HepG2 (cell line): ENCODE data around the gene GMPPA. TPM values are rescaled to one million over a fixed set of nuclear protein-coding genes. Genes with fewer than 3 reads are reported as not detected.

Experiments
- BCL6 ChIP-seq: IDR thresholded peaks from 2 replicates; pipeline ENCODE4 v1.6.1; 2016; ENCODE audit warnings: missing genetic modification reagents, missing compliant biosample characterization
- BHLHE40 ChIP-seq: IDR thresholded peaks from 2 replicates; pipeline ENCODE4 v1.6.1; 2011; ENCODE audit warnings: low read length, improper control_type of control experiment
- CCDC6 ChIP-seq: sonication (generic); formaldehyde crosslinking; IDR thresholded peaks from 2 replicates; pipeline ENCODE4 v1.8.1; 2022; ENCODE audit warnings: mild to moderate bottlenecking, missing genetic modification reagents, moderate library complexity
- EHMT2 ChIP-seq: fragments of 200-600 bp; sonication (generic); IDR thresholded peaks from 2 replicates; pipeline ENCODE4 v1.7.0; 2017; ENCODE audit warnings: antibody characterized with exemption, low read depth, low read length, borderline replicate concordance
- FOXK1 ChIP-seq: sonication (generic); formaldehyde crosslinking; IDR thresholded peaks from 2 replicates; pipeline ENCODE4 v1.4.0; 2020; ENCODE audit warnings: low read depth, missing genetic modification reagents, borderline replicate concordance
- GATAD2A ChIP-seq: IDR thresholded peaks from 2 replicates; pipeline ENCODE4 v1.6.1; 2016
- HMG20A ChIP-seq: IDR thresholded peaks from 2 replicates; pipeline ENCODE4 v1.6.1; 2016; ENCODE audit warnings: borderline replicate concordance
- HOXA5 ChIP-seq: sonication (generic); formaldehyde crosslinking; IDR thresholded peaks from 2 replicates; pipeline ENCODE4 v1.4.0; 2020; ENCODE audit warnings: missing genetic modification reagents
- IRF2 ChIP-seq: IDR thresholded peaks from 2 replicates; pipeline ENCODE4 v1.6.1; 2018; ENCODE audit warnings: missing genetic modification reagents, missing compliant biosample characterization
- IRX3 ChIP-seq: sonication (generic); formaldehyde crosslinking; IDR thresholded peaks from 2 replicates; pipeline ENCODE4 v1.8.1; 2023; ENCODE audit warnings: mild to moderate bottlenecking, low read depth, missing genetic modification reagents, borderline replicate concordance
- KDM5B ChIP-seq: sonication (generic); formaldehyde crosslinking; IDR thresholded peaks from 2 replicates; pipeline ENCODE4 v1.4.0; 2020; ENCODE audit warnings: missing genetic modification reagents, mild to moderate bottlenecking, borderline replicate concordance
- KLF12 ChIP-seq: sonication (generic); formaldehyde crosslinking; IDR thresholded peaks from 2 replicates; pipeline ENCODE4 v1.4.0; 2020; ENCODE audit warnings: missing genetic modification reagents, borderline replicate concordance
- KLF6 ChIP-seq: IDR thresholded peaks from 2 replicates; pipeline ENCODE4 v1.8.0; 2016; ENCODE audit warnings: missing biosample characterization, missing genetic modification reagents
- MEIS1 ChIP-seq: sonication (generic); formaldehyde crosslinking; IDR thresholded peaks from 2 replicates; pipeline ENCODE4 v1.9.0; 2021; ENCODE audit warnings: mild to moderate bottlenecking, missing genetic modification reagents, moderate library complexity, borderline replicate concordance
- NFKBIZ ChIP-seq: IDR thresholded peaks from 2 replicates; pipeline ENCODE4 v1.6.1; 2018; ENCODE audit warnings: missing genetic modification reagents, missing compliant biosample characterization
- PITX1 ChIP-seq: sonication (generic); formaldehyde crosslinking; IDR thresholded peaks from 2 replicates; pipeline ENCODE4 v1.5.1; 2020; ENCODE audit warnings: mild to moderate bottlenecking, missing genetic modification reagents
- PLSCR1 ChIP-seq: sonication (generic); formaldehyde crosslinking; IDR thresholded peaks from 2 replicates; pipeline ENCODE4 v1.5.0; 2020; ENCODE audit warnings: missing genetic modification reagents, mild to moderate bottlenecking, borderline replicate concordance
- SAP130 ChIP-seq: IDR thresholded peaks from 2 replicates; pipeline ENCODE4 v1.6.1; 2016; ENCODE audit warnings: low read depth
- SIX4 ChIP-seq: sonication (generic); formaldehyde crosslinking; IDR thresholded peaks from 2 replicates; pipeline ENCODE4 v1.4.0; 2020; ENCODE audit warnings: missing genetic modification reagents
- ZBTB1 ChIP-seq: sonication (generic); formaldehyde crosslinking; IDR thresholded peaks from 2 replicates; pipeline ENCODE4 v1.4.0; 2020; ENCODE audit warnings: missing genetic modification reagents, borderline replicate concordance
- ZBTB2 ChIP-seq: sonication (generic); formaldehyde crosslinking; IDR thresholded peaks from 2 replicates; pipeline ENCODE4 v1.8.0; 2022; ENCODE audit warnings: low read depth, missing genetic modification reagents
- ZBTB34 ChIP-seq: sonication (generic); formaldehyde crosslinking; IDR thresholded peaks from 2 replicates; pipeline ENCODE4 v1.8.0; 2022; ENCODE audit warnings: mild to moderate bottlenecking, missing genetic modification reagents
- ZGPAT ChIP-seq: IDR thresholded peaks from 2 replicates; pipeline ENCODE4 v1.6.1; 2016; ENCODE audit warnings: mild to moderate bottlenecking
- ZNF260 ChIP-seq: sonication (generic); formaldehyde crosslinking; IDR thresholded peaks from 2 replicates; pipeline ENCODE4 v1.4.0; 2020; ENCODE audit warnings: missing genetic modification reagents, low read depth, mild to moderate bottlenecking, borderline replicate concordance
- ZNF737 ChIP-seq: sonication (generic); formaldehyde crosslinking; IDR thresholded peaks from 2 replicates; pipeline ENCODE4 v1.5.0; 2020; ENCODE audit warnings: missing genetic modification reagents, mild to moderate bottlenecking, borderline replicate concordance
- ZNF788 ChIP-seq: sonication (generic); formaldehyde crosslinking; IDR thresholded peaks from 2 replicates; pipeline ENCODE4 v1.5.0; 2020; ENCODE audit warnings: mild to moderate bottlenecking, missing genetic modification reagents, borderline replicate concordance
- polyA plus RNA-seq, 8 experiments: library from polyadenylated mRNA; depleted of rRNA in 3 of 8; stranded (reverse) in 7 of 8; unstranded in 1 of 8; fragments of >200 nt; fragmentation: Illumina TruSeq in 4 of 8; extraction: Trizol in 4 of 8; gene quantifications; 2 replicates each; pipeline versions ENCODE4 v1.2.1 to v1.2.3, GENCODE V29; 2011 to 2016; ENCODE audit warnings: low read depth in 4 of 8, missing spikeins in 1 of 8, mixed read lengths in 1 of 8; ENCODE audit not compliant: insufficient read depth in 1 of 8
- total RNA-seq, 5 experiments: library from RNA; depleted of rRNA; stranded (reverse); fragments of >200 nt; fragmentation: Illumina TruSeq; extraction: Trizol; gene quantifications; 2 replicates each; pipeline ENCODE4 v1.2.3, GENCODE V29; 2016; ENCODE audit warnings: low read depth in 1 of 5

GMPPA gene
- total and polyA plus RNA-seq, 2 of the 13 experiments (the other 11 are each of a cell fraction or from before 2014, with no cell fraction given) = 81.1 to 106 TPM

GRCh38 chr2:219545943-219546352 lies 47.3 kb downstream of the GMPPA start (continued):
- TF ChIP-seq ZGPAT (CRISPR knock-in tag) = peak; percentile 82
- TF ChIP-seq ZBTB2 (CRISPR knock-in tag) = no peak
- peak; percentile 89; the same call in 1 of the 2 replicates for TF ChIP-seq NFKBIZ (CRISPR knock-in tag)
- TF ChIP-seq CCDC6 (CRISPR knock-in tag) = 0 out of 2 replicates have a peak, but pooled peaks have one; percentile 82
- no peak for TF ChIP-seq ZNF260
- peak; percentile 75 for TF ChIP-seq KDM5B (CRISPR knock-in tag)
- peak; percentile 57 for TF ChIP-seq HOXA5 (CRISPR knock-in tag)
- peak; percentile 92 for TF ChIP-seq SAP130 (CRISPR knock-in tag)
- TF ChIP-seq PLSCR1 = no peak
- peak; percentile 86 for TF ChIP-seq IRF2 (CRISPR knock-in tag)
- TF ChIP-seq BCL6 (CRISPR knock-in tag) = peak; percentile 56; the same call in 1 of the 2 replicates
- TF ChIP-seq ZNF788 (CRISPR knock-in tag) = peak; percentile 39; the same call in 1 of the 2 replicates
- no peak for TF ChIP-seq IRX3 (CRISPR knock-in tag)
- no peak for TF ChIP-seq ZBTB34 (CRISPR knock-in tag)
- no peak for TF ChIP-seq ZBTB1 (CRISPR knock-in tag)
- no peak for TF ChIP-seq PITX1
- peak; percentile 47; the same call in 1 of the 2 replicates for TF ChIP-seq BHLHE40
- peak; percentile 83; the same call in 1 of the 2 replicates for TF ChIP-seq HMG20A (CRISPR knock-in tag)
- TF ChIP-seq EHMT2 = peak; percentile 43; the same call in 1 of the 2 replicates
- TF ChIP-seq MEIS1 (CRISPR knock-in tag) = peak; percentile 54; the same call in 1 of the 2 replicates
- TF ChIP-seq GATAD2A (CRISPR knock-in tag) = peak; percentile 93
- TF ChIP-seq ZNF737 (CRISPR knock-in tag) = no peak
- TF ChIP-seq KLF6 (CRISPR knock-in tag) = 0 out of 2 replicates have a peak, but pooled peaks have one; percentile 73
- no peak; the same call in 1 of the 2 replicates for TF ChIP-seq KLF12 (CRISPR knock-in tag)
- peak; percentile 92 for TF ChIP-seq SIX4 (CRISPR knock-in tag)
- peak; percentile 73; the same call in 1 of the 2 replicates for TF ChIP-seq FOXK1 (CRISPR knock-in tag)
